ENCODE data around the gene DALRD3.

- no peak for TF ChIP-seq POLR2AphosphoS5 (IDR thresholded peaks at IDR 0.05; ENCODE audit: low read depth, low read length)
- no peak for TF ChIP-seq POLR2A (IDR thresholded peaks at IDR 0.05; ENCODE audit: low read depth, low read length)
Observed at GRCh38 chr3:49012441-49013017, 5.9 kb downstream of the DALRD3 start.
